ENCODE results near the gene PITX2. TPM values are rescaled to one million over a fixed set of nuclear protein-coding genes. Genes with fewer than 3 reads are reported as not detected.

The PITX2 gene
- polyA plus RNA-seq, 1 donor = 32.6 TPM

- DNase-seq = no peak
These were observed 13.3 kb upstream of the PITX2 start for GRCh38 chr4:110636171-110636679.

GRCh38 chr4:110635163-110635865 is 12.4 kb upstream of the PITX2 start:
- no peak for DNase-seq

- DNase-seq = no peak
These were observed 11.7 kb upstream of the PITX2 start for GRCh38 chr4:110634350-110635162.

- DNase-seq = no peak
These were observed 10.8 kb upstream of the PITX2 start for GRCh38 chr4:110633358-110634341.

- DNase-seq = no peak
These were observed 9.9 kb upstream of the PITX2 start for GRCh38 chr4:110632506-110633357.

- DNase-seq = peak; percentile 85
These were observed 9.0 kb upstream of the PITX2 start for GRCh38 chr4:110631584-110632505.

- no peak for DNase-seq
These were observed 8.0 kb upstream of the PITX2 start for GRCh38 chr4:110630688-110631402.

- DNase-seq = no peak
These were observed 7.2 kb upstream of the PITX2 start for GRCh38 chr4:110629780-110630687.

GRCh38 chr4:110629214-110629754 is 6.4 kb upstream of the PITX2 start:
- DNase-seq = no peak

GRCh38 chr4:110628663-110629213 is 5.9 kb upstream of the PITX2 start:
- no peak for DNase-seq

- DNase-seq = no peak
These were observed 5.2 kb upstream of the PITX2 start for GRCh38 chr4:110627977-110628662.

GRCh38 chr4:110626532-110627153 is 3.8 kb upstream of the PITX2 start:
- no peak for DNase-seq

- no peak for DNase-seq
These were observed 2.8 kb upstream of the PITX2 start for GRCh38 chr4:110625576-110626257.

- DNase-seq = no peak
These were observed 2.1 kb upstream of the PITX2 start for GRCh38 chr4:110624904-110625494.

GRCh38 chr4:110624398-110624780 is 1.5 kb upstream of the PITX2 start:
- DNase-seq = no peak

All from hindlimb muscle (tissue), 1 donor.